ENCODE data around the gene ACAP1. TPM values are rescaled to one million over a fixed set of nuclear protein-coding genes. Genes with fewer than 3 reads are reported as not detected.

The ACAP1 gene
- total RNA-seq, 1 donor from 2014 or later: 23.2 TPM

DNA sequence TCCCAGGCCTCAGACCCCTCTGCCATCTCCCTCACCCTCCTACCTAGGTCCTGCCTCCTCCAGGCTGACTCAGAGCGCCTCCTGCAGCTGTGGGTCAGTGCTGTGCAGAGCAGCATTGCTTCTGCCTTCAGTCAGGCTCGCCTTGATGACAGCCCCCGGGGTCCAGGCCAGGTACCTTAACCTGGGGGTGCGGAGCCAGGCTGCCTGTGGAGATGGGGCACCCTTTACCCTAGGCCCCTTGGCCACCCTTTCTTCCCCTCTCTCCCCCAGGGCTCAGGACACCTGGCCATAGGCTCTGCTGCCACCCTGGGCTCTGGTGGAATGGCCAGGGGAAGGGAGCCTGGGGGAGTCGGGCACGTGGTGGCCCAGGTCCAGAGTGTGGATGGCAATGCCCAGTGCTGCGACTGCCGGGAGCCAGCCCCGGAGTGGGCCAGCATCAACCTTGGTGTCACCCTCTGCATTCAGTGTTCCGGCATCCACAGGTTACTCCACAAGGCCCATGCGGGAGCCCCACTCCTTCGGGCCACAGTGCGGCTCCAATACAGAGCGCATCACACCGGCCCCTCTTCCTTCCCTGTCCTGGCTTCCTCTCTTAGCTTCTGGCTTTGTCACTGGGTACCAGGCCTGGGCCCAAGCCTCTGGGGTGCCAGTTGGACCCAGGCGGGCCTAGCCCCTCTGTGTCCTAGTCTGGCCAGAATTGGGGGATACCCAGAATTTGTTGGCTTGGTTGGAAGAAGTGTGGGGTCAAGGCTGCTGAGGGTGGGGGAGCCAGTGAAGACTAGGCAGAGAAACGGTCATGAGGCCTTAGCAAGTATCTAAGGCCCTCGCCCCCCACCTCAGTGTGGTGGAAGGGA lies 10.7 kb downstream of the ACAP1 start:
- TF ChIP-seq, protein P1, sequence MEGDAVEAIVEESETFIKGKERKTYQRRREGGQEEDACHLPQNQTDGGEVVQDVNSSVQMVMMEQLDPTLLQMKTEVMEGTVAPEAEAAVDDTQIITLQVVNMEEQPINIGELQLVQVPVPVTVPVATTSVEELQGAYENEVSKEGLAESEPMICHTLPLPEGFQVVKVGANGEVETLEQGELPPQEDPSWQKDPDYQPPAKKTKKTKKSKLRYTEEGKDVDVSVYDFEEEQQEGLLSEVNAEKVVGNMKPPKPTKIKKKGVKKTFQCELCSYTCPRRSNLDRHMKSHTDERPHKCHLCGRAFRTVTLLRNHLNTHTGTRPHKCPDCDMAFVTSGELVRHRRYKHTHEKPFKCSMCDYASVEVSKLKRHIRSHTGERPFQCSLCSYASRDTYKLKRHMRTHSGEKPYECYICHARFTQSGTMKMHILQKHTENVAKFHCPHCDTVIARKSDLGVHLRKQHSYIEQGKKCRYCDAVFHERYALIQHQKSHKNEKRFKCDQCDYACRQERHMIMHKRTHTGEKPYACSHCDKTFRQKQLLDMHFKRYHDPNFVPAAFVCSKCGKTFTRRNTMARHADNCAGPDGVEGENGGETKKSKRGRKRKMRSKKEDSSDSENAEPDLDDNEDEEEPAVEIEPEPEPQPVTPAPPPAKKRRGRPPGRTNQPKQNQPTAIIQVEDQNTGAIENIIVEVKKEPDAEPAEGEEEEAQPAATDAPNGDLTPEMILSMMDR (IDR thresholded peaks at IDR 0.05): no peak
- Histone ChIP-seq H3K27ac (no peak overlapping the region), H3K4me3 (no peak overlapping the region), H3K36me3 (no peaks in the 10 kb centered on the region), H3K4me1 (peaks cover 8% of the 10 kb centered on the region), H3K9me3 (no peaks in the 10 kb centered on the region), H3K27me3 (no peaks in the 10 kb centered on the region)
- ATAC-seq (no peak), DNase-seq (no peak)
- intact Hi-C loops (cut with DNase I): no loop called here

DNA sequence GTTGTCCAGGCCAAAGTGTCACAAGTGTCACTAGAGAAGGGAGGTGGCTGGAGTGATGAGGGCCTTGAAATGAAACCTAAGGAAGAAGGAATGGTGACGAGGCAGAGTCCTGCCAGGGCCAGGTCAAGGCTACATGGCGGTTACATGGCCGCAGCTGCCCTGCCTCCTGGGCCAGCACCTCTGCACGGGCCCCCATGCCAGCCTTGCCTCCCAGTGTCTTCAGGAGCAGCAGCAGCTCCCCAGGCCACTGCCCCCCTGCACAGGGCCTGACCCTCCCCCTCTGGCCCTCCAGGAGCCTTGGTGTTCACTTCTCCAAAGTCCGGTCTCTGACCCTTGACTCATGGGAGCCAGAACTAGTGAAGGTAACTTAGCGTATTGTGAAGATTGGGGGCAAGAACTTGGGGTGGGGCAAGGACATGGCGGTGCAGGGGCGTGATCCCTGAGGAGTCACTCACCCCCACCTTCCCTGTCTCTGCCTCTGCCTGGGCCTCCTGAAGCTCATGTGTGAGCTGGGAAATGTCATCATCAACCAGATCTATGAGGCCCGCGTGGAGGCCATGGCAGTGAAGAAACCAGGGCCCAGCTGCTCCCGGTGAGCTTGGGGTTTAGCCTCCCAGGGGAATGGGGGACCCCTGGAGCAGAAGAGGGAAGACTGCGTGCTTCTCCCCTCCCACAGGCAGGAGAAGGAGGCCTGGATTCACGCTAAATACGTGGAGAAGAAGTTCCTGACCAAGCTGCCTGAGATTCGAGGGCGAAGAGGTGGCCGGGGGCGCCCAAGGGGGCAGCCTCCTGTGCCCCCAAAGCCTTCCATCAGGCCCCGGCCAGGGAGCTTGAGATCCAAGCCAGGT lies 11.5 kb downstream of the ACAP1 start:
- DNase-seq (no peak), ATAC-seq (no peak)
- Histone ChIP-seq H3K27ac (no peak overlapping the region), H3K27me3 (no peaks in the 10 kb centered on the region), H3K4me1 (peaks cover 14% of the 10 kb centered on the region), H3K36me3 (no peaks in the 10 kb centered on the region), H3K9me3 (no peaks in the 10 kb centered on the region), H3K4me3 (no peak overlapping the region)
- TF ChIP-seq, protein P1 (IDR thresholded peaks at IDR 0.05): no peak
- intact Hi-C loops (cut with DNase I): no loop called here

DNA sequence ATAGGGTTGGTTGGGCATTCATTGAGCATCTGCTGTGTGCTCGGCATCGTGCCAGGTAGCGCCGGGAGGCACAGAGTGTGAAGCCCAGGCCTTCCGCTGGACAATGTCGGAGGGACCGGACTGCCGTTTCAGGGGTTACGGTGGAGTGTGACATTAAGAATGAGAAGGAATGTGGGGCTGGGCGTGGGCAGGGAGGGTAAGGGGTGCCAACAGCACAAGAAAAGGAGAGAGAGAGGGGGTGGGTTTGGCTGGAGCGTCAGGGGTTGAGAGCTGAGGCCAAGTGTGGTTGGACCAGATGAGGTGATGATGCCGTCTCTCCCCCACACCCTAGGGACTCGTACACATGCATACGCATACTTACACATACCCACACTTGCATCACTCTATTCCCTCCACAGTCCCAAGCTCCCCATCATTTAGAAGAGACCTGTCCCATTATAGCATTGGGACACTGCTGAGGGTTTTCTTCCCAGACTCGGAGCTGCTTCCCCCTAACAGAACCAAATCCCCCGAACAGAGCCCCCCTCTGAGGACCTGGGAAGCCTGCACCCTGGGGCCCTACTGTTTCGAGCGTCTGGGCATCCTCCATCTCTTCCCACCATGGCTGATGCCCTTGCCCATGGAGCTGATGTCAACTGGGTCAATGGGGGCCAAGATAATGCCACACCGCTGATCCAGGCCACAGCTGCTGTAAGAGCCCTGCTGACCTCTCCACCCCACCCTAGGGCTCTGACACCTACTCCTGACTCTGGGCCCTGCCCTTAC lies 12.3 kb downstream of the ACAP1 start:
- Histone ChIP-seq H3K4me1 (peaks cover 22% of the 10 kb centered on the region), H3K4me3 (no peak overlapping the region), H3K9me3 (no peaks in the 10 kb centered on the region), H3K27me3 (no peaks in the 10 kb centered on the region), H3K27ac (no peak overlapping the region), H3K36me3 (no peaks in the 10 kb centered on the region)
- intact Hi-C loops (cut with DNase I): no loop called here
- TF ChIP-seq, protein P1 (IDR thresholded peaks at IDR 0.05): no peak
- ATAC-seq (no peak), DNase-seq (peak; percentile 67)

DNA sequence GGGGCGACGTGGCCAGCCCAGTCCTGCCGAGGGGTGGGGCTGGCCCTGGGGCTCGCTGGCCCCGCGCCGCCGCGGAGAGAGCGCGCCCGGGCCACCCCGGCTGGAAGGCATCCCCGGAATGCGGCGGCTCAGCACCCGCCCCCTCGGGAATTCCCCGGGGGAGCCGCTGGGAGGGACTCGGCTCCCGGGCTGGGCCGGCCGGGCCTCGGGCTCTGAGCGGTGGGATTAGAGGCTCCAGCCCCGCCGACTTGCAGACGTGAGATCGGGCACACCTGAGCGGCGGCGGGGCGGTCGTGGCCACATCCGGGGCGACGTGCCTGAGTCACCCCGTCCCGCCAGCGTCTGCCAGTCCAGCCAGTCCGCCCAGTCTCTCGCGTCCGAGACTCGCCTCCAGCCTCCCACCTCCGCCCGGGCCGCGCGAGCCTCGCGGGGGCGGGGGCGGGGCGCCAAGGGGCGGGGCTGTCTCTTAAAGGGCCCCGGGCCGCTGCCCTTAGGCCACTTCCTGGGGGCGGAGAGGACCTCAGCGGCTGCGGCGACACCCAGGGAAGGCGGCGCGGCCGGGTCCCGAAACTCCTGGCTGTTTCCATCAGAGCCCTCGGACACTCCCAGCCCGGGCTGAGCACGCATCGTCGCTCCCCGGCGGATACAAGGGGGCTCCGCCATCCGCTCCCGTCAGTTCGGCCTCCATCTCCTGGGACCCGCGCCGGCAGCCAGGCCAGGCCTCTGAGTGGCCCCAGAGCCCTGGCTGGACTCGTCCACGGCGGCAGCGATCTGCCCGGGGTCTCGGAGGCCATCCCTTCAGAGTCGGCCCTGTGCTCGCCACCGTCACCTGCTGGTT lies 15.6 kb downstream of the ACAP1 start, which contains the start of gene KCTD11:
Gene KCTD11, plus strand, starts transcription at position 498 of the 838 bp plus-strand sequence.
- Histone ChIP-seq H3K27me3 (no peaks in the 10 kb centered on the region), H3K36me3 (no peaks in the 10 kb centered on the region), H3K27ac (peak within 1 kb of the TSS; percentile 98), H3K9me3 (no peaks in the 10 kb centered on the region), H3K4me1 (peaks cover 33% of the 10 kb centered on the region), H3K4me3 (peak within 1 kb of the TSS; percentile 94)
- TF ChIP-seq, protein P1 (IDR thresholded peaks at IDR 0.05): no peak
- ATAC-seq (peak; percentile 85), DNase-seq (peak; percentile 97)
- intact Hi-C loops (cut with DNase I): no loop called here
